Subcutaneous adipose tissue (tissue), 4 donors: ENCODE data around the gene ERBB4. TPM values are rescaled to one million over a fixed set of nuclear protein-coding genes. Genes with fewer than 3 reads are reported as not detected.

ENCODE experiments used
- CTCF ChIP-seq: fragments of 450-650 bp; IDR thresholded peaks from one replicate; pipeline ENCODE4 v1.5.1; 2016; ENCODE audit warnings: low read depth, mild to moderate bottlenecking, control low read depth, antibody characterized with exemption, moderate library complexity
- total RNA-seq, 4 donors: library from RNA; depleted of rRNA; stranded (reverse); fragments of >200 nt; gene quantifications; one replicate each; pipeline ENCODE4 v1.1.0, GENCODE V29; 2016

Gene ERBB4
- total RNA-seq, 4 donors from 2014 or later = 0.17 to 1.5 (median 0.71) TPM

- TF ChIP-seq CTCF = no peak
Observed at GRCh38 chr2:212328136-212328535, 210.5 kb downstream of the ERBB4 start.

- no peak for TF ChIP-seq CTCF
Observed at GRCh38 chr2:212327171-212327809, 211.3 kb downstream of the ERBB4 start.

GRCh38 chr2:212318636-212319035, 220.0 kb downstream of the ERBB4 start:
- no peak for TF ChIP-seq CTCF

GRCh38 chr2:212314680-212315079, 223.9 kb downstream of the ERBB4 start:
- TF ChIP-seq CTCF = no peak

GRCh38 chr2:212311807-212312404, 226.7 kb downstream of the ERBB4 start:
- TF ChIP-seq CTCF = no peak

GRCh38 chr2:212299943-212300342, 238.7 kb downstream of the ERBB4 start:
- TF ChIP-seq CTCF = no peak

GRCh38 chr2:212299333-212299732, 239.3 kb downstream of the ERBB4 start:
- TF ChIP-seq CTCF = no peak
